HFFc6 (cell line): ENCODE measurements around the gene HIVEP3. TPM values are rescaled to one million over a fixed set of nuclear protein-coding genes. Genes with fewer than 3 reads are reported as not detected.

Source experiments
- DNase-seq: peaks from one replicate; pipeline ENCODE4 v3.0.0-alpha.2; 2018
- H3K27ac Mint-ChIP-seq: 2 replicates; pipeline ENCODE4 v1.8.0; 2020; ENCODE audit warnings: mild to moderate bottlenecking, mixed read lengths
- H3K27me3 Mint-ChIP-seq: 2 replicates; pipeline ENCODE4 v1.8.0; 2021; ENCODE audit warnings: mild to moderate bottlenecking, moderate library complexity, mixed read lengths; ENCODE audit not compliant: insufficient read depth
- H3K36me3 Mint-ChIP-seq: 2 replicates; pipeline ENCODE4 v1.8.0; 2021; ENCODE audit warnings: low read depth, mixed read lengths
- H3K4me1 Mint-ChIP-seq: 2 replicates; pipeline ENCODE4 v1.8.0; 2020; ENCODE audit warnings: low read depth, mixed read lengths
- H3K4me3 Mint-ChIP-seq: 2 replicates; pipeline ENCODE4 v1.8.0; 2020; ENCODE audit warnings: mild to moderate bottlenecking, moderate library complexity, mixed read lengths
- H3K9me3 Mint-ChIP-seq: 2 replicates; pipeline ENCODE4 v1.8.0; 2020; ENCODE audit warnings: mild to moderate bottlenecking, mixed read lengths
- total RNA-seq, 6 experiments: library from RNA; stranded (reverse); fragmentation: NEBNext Ultra II Directional; extraction: Animal tissue kit (Norgen Biotek cat#: 25700); gene quantifications; 2 replicates in 1 of 6; 3 replicates in 5 of 6; pipeline ENCODE4 v1.2.3, GENCODE V29; 2021
- TF ChIP-seq, protein P1 (sequence below): fragments of 200-600 bp; sonication (generic); IDR thresholded peaks from 2 replicates; pipeline ENCODE4 v1.5.0; 2021; ENCODE audit warnings: antibody characterized with exemption, mild to moderate bottlenecking

The HIVEP3 gene
- total RNA-seq, 6 experiments from 2014 or later = 7.0 to 9.7 (median 7.9) TPM

DNA sequence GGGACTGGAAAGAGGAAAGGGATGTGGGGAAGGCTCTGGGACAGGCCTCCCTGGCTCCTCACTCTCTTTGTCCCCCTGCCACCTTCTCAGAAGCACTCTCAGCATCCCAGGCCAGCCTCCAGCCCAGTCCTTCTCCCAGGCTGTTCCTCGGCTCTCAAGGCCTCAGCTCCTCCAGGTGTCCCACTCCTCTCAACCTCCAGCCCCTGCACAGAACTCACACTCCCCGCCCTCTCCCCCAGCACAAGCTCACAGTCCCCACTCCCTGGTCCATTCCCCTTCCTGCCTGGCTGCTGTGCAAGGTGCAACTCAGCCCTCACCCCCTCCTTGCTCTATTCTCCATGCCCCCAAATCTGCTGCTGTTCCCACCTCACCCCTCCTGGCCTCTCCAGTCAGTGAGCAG lies 185.0 kb downstream of the HIVEP3 start:
- H3K9me3 Mint-ChIP-seq = no peaks in the 10 kb centered on the region
- no peaks in the 10 kb centered on the region; the same call in 1 of the 2 replicates for H3K36me3 Mint-ChIP-seq
- no peak for DNase-seq
- TF ChIP-seq, protein P1, sequence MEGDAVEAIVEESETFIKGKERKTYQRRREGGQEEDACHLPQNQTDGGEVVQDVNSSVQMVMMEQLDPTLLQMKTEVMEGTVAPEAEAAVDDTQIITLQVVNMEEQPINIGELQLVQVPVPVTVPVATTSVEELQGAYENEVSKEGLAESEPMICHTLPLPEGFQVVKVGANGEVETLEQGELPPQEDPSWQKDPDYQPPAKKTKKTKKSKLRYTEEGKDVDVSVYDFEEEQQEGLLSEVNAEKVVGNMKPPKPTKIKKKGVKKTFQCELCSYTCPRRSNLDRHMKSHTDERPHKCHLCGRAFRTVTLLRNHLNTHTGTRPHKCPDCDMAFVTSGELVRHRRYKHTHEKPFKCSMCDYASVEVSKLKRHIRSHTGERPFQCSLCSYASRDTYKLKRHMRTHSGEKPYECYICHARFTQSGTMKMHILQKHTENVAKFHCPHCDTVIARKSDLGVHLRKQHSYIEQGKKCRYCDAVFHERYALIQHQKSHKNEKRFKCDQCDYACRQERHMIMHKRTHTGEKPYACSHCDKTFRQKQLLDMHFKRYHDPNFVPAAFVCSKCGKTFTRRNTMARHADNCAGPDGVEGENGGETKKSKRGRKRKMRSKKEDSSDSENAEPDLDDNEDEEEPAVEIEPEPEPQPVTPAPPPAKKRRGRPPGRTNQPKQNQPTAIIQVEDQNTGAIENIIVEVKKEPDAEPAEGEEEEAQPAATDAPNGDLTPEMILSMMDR = no peak
- peaks cover 3% of the 10 kb centered on the region for H3K27me3 Mint-ChIP-seq
- H3K27ac Mint-ChIP-seq = no peak overlapping the region
- H3K4me1 Mint-ChIP-seq = peaks cover 8% of the 10 kb centered on the region
- H3K4me3 Mint-ChIP-seq = no peak overlapping the region

DNA sequence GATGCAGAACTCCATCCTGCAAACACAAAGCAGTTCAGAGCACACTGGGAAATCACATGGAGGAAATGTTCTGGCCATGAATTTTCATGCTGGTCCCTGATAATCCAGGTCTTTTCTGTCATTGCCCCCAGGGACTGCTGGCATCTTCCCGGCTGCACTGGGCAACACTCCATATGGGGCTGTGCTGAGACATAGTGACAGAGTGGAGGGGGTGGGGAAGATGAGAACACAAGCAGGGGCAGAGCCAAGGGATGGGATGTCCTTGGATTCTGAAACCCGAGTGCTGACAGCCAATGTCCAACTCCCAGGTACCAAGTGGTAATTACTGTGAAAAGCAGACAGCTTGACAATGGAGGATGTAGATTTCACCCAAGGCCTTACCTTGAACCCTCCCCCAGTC lies 185.7 kb downstream of the HIVEP3 start:
- DNase-seq = no peak
- TF ChIP-seq, protein P1 = no peak
- Mint-ChIP-seq H3K27ac (no peak overlapping the region), H3K4me3 (no peak overlapping the region), H3K9me3 (no peaks in the 10 kb centered on the region), H3K4me1 (peaks cover 6% of the 10 kb centered on the region; the same call in 1 of the 2 replicates), H3K36me3 (no peaks in the 10 kb centered on the region; the same call in 1 of the 2 replicates), H3K27me3 (peaks cover 6% of the 10 kb centered on the region)

DNA sequence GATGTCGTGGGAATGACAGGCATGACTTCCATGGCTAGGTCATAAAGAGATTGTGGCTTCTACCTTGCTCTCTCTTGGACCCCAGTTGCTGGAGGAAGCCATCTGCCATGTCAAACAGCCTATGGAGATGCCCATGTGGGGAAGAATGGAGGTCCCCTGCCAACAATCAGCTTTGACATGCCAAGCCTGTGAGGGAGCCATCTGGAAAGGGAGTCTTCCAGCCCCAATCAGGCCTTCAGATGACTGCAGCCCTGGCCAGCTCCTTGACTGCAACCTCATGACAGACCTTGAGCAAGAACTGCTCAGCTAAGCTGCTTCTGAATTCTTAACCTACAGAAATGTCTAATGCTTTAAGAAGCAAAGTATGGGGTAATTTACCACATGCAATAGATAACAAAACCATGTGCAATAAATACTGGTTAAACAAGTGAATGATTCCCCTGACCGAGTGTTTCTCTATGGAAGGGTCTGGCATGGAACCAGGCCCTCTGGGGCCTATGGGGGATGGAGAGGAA lies 187.1 kb downstream of the HIVEP3 start:
- H3K9me3 Mint-ChIP-seq = no peaks in the 10 kb centered on the region
- H3K36me3 Mint-ChIP-seq = no peaks in the 10 kb centered on the region; the same call in 1 of the 2 replicates
- no peak for DNase-seq
- no peak overlapping the region for H3K27ac Mint-ChIP-seq
- no peak overlapping the region for H3K4me3 Mint-ChIP-seq
- TF ChIP-seq, protein P1 = no peak
- H3K27me3 Mint-ChIP-seq = peaks cover 6% of the 10 kb centered on the region
- H3K4me1 Mint-ChIP-seq = peaks cover 6% of the 10 kb centered on the region; the same call in 1 of the 2 replicates

DNA sequence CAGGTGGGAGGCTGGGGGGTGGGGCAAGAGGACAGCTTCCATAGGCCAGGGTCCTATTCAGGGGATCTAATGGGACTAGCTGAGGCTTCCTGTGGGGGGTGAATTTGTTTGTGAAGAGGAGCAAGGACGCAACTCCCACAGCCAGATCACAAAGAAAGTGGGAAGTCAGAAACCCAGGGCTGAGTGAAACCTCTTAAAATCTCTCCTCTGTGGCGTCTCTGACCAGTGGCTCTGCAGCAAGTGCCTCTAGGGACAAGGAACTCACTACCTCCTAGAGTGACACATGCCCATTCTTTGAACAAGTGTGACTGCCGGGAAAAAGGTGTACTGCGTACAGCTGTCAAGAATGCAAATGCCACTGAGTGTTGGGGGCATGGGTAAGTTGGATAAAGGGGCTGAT lies 187.9 kb downstream of the HIVEP3 start:
- no peaks in the 10 kb centered on the region; the same call in 1 of the 2 replicates for H3K36me3 Mint-ChIP-seq
- no peaks in the 10 kb centered on the region for H3K9me3 Mint-ChIP-seq
- no peak overlapping the region for H3K4me3 Mint-ChIP-seq
- no peak for DNase-seq
- H3K4me1 Mint-ChIP-seq = peaks cover 6% of the 10 kb centered on the region; the same call in 1 of the 2 replicates
- no peak overlapping the region for H3K27ac Mint-ChIP-seq
- TF ChIP-seq, protein P1 = no peak
- peaks cover 6% of the 10 kb centered on the region for H3K27me3 Mint-ChIP-seq

DNA sequence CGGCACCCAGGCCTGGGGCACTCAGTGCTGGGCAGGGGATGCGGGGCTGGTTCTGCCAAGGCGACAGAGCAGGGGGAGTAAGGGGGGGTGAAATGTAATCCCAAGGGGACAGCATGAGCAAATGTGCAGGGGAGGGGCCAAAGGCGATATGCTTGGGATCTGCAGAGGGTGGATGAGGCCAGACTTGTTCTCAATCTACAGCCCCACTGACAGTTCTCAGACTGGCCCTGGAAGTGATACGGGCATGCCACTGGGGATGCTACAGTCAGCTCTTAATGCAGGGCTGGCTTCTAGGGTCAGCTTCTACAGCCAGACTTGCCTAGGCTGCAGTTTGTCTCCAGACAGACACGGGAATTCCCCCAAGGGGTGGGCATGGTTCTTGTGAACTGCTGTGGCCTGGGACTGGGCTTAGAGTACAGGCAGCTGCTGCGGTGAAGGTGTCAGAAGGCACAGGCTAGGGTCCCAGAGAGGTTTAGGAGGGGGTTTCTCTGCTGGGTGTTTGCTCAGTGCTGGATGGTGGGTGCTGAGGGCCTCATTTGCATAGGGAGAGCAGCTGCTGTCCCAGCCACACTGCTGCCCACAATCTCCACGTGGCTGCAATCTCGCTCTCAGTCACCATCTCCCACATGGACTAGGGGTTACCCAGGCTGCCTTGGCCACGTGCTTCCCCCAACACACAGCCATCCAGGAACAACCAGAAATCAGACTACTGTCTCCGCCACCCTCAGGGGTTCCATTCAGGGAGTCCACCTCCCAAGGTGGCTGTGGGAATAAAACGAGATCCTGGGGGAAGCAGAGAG lies 190.1 kb downstream of the HIVEP3 start:
- Mint-ChIP-seq H3K4me3 (no peak overlapping the region), H3K36me3 (no peaks in the 10 kb centered on the region; the same call in 1 of the 2 replicates), H3K27me3 (peaks cover 4% of the 10 kb centered on the region), H3K4me1 (peaks cover 16% of the 10 kb centered on the region), H3K9me3 (no peaks in the 10 kb centered on the region), H3K27ac (no peak overlapping the region)
- TF ChIP-seq, protein P1 = no peak
- no peak for DNase-seq
